HPDE6-E6E7 (cell line): ENCODE data around the gene NXPE4.

Experiments used
- DNase-seq: peaks from one replicate; pipeline ENCODE4 v3.0.0; 2011; ENCODE audit warnings: missing footprints; ENCODE audit errors: extremely low spot score

The NXPE4 gene

GRCh38 chr11:114559425-114560310 lies 35.9 kb downstream of the NXPE4 start, which contains the start of gene NXPE1:
NXPE1 (minus strand) TSS chr11:114559881; CDS start chr11:114551201, 8,680 bp downstream.
- no peak for DNase-seq

GRCh38 chr11:114556135-114556534 lies 39.5 kb downstream of the NXPE4 start:
- no peak for DNase-seq

- no peak for DNase-seq
These were observed 41.9 kb downstream of the NXPE4 start for GRCh38 chr11:114553642-114554041.

- DNase-seq = no peak
These were observed 44.5 kb downstream of the NXPE4 start for GRCh38 chr11:114551060-114551459.

- no peak for DNase-seq
These were observed 69.9 kb downstream of the NXPE4 start for GRCh38 chr11:114525682-114526081.

GRCh38 chr11:114524122-114524521 lies 71.5 kb downstream of the NXPE4 start:
- no peak for DNase-seq

- no peak for DNase-seq
These were observed 72.8 kb downstream of the NXPE4 start for GRCh38 chr11:114522818-114523217.
